Measurements from ENCODE around the gene IQCH. TPM values are rescaled to one million over a fixed set of nuclear protein-coding genes. Genes with fewer than 3 reads are reported as not detected.

Gene IQCH
- total and polyA plus RNA-seq, 2 experiments from 2014 or later: 1.7 to 4.6 TPM

DNA sequence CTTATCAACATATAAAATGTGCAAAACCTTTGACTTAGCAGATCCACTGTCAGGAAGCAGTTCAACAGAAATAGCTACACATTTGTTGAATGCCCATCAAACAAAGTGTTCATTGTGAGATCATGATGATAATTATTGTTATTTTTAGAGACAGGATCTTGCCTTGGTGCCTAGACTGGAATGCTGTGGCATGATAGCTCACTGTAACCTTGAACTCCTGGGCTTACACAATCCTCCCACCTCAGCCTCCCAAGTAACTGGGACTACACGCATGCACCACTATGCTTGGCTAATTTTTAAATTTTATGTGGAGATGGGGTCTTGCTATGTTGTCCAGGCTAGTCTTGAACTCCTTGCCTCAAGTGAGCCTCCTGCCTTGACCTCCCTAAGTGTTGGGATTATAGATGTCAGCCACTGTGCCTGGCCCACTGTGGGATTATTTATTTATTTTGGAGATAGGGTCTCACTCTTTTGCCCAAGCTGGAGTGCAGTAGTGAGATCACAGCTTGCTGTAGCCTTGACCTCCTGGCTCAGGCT, 296.7 kb downstream of the IQCH start:
- Histone ChIP-seq H2AFZ (no peak overlapping the region), H3K79me2 (replicated peaks; ENCODE audit: insufficient read depth) (peaks cover 4% of the 10 kb centered on the region; the same call in 1 of the 2 replicates), H4K20me1 (replicated peaks; ENCODE audit: insufficient read depth) (0 out of 2 replicates have a peak, but pooled peaks cover 3% of the 10 kb centered on the region), H3K36me3 (ENCODE audit: insufficient read depth) (no peaks in the 10 kb centered on the region; the same call in 1 of the 2 replicates), H3K4me2 (no peak overlapping the region), H3K27ac (ENCODE audit: low read depth) (no peak overlapping the region), H3K4me1 (ENCODE audit: insufficient read depth) (peaks cover 26% of the 10 kb centered on the region), H3K9me2 (ENCODE audit: insufficient read depth) (no peaks in the 10 kb centered on the region), H3K27me3 (ENCODE audit: insufficient read depth) (no peaks in the 10 kb centered on the region), H3F3A (replicated peaks; ENCODE audit: low read depth) (no peaks in the 10 kb centered on the region), H3K4me3 (no peak overlapping the region)
- DNase-seq (ENCODE audit: low spot score) (no peak), ATAC-seq (no peak)
- H3K4me1 Mint-ChIP-seq: peaks cover 23% of the 10 kb centered on the region
- H3K36me3 Mint-ChIP-seq (ENCODE audit: low read depth): peaks cover 3% of the 10 kb centered on the region; the same call in 1 of the 3 replicates
- H3K9me3 Mint-ChIP-seq: no peaks in the 10 kb centered on the region
- no peaks in the 10 kb centered on the region for H3K27me3 Mint-ChIP-seq (ENCODE audit: insufficient read depth, low read depth, poor library complexity)
- TF ChIP-seq, protein P1, sequence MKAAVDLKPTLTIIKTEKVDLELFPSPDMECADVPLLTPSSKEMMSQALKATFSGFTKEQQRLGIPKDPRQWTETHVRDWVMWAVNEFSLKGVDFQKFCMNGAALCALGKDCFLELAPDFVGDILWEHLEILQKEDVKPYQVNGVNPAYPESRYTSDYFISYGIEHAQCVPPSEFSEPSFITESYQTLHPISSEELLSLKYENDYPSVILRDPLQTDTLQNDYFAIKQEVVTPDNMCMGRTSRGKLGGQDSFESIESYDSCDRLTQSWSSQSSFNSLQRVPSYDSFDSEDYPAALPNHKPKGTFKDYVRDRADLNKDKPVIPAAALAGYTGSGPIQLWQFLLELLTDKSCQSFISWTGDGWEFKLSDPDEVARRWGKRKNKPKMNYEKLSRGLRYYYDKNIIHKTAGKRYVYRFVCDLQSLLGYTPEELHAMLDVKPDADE (IDR thresholded peaks at IDR 0.05): no peak
- no peak overlapping the region for H3K27ac Mint-ChIP-seq
- H3K4me3 Mint-ChIP-seq: no peak overlapping the region

Other genes with a start within 250 kb of the IQCH start
- gene SMAD3, start 189.2 kb upstream of the IQCH start, total RNA-seq (2014; rRNA removed; shearing (Covaris generic)): 9.0 and 11.6 TPM in 2 replicates
- gene SMAD3, start 189.2 kb upstream of the IQCH start, polyA plus RNA-seq (2016; fragmentation: Nextera tagmentation; extraction: Ambion mirVana): 3.4 and 4.9 TPM in 2 replicates
- 42.8 and 53.3 TPM in 2 replicates for gene AAGAB, start 125 bp upstream of the IQCH start, total RNA-seq (2014; rRNA removed; shearing (Covaris generic))
- 19.1 and 20.8 TPM in 2 replicates for gene AAGAB, start 125 bp upstream of the IQCH start, polyA plus RNA-seq (2016; fragmentation: Nextera tagmentation; extraction: Ambion mirVana)